CD4-positive, alpha-beta T cell (primary cell): ENCODE measurements around the gene ST6GAL1. TPM values are rescaled to one million over a fixed set of nuclear protein-coding genes. Genes with fewer than 3 reads are reported as not detected.
A peak's percentile ranks its signal among the peaks of the same experiment; 100 is the strongest.

Experiments used
- ATAC-seq: fragments of 200-7000 bp; cut with Tn5 transposase; one replicate; pipeline ENCODE4 v1.10.0; 2022; ENCODE audit warnings: mild to moderate bottlenecking; ENCODE audit not compliant: poor library complexity
- CTCF ChIA-PET: fragments of 350-600 bp; sonication (Branson Sonifier 250); formaldehyde crosslinking; loops from one replicate; lab custom pipeline; 2021; ENCODE audit warnings: antibody characterized with exemption, inconsistent platforms; lab: Charles Lee
- POLR2A ChIA-PET: fragments of 350-600 bp; sonication (Branson Sonifier 250); formaldehyde crosslinking; loops from one replicate; lab custom pipeline; 2021; ENCODE audit warnings: antibody characterized with exemption, inconsistent platforms; lab: Charles Lee
- DNase-seq, 14 experiments: peaks; one replicate each; pipeline ENCODE4 v3.0.0-alpha.2; 2013 to 2020; ENCODE audit warnings: mixed read lengths in 2 of 14
- H3K27ac ChIP-seq, 2 donors: one replicate each; pipeline versions ENCODE4 v1.5.1 to v1.7.0; 2013; ENCODE audit warnings: low read length in 2 of 2, low read depth in 1 of 2, mild to moderate bottlenecking in 1 of 2
- H3K27me3 ChIP-seq, 2 experiments: 1 replicate in 1 of 2; 2 replicates in 1 of 2; pipeline versions ENCODE4 v1.6.1 to v1.7.0; 2013; ENCODE audit warnings: low read length in 2 of 2, control low read depth in 1 of 2, mild to moderate bottlenecking in 1 of 2, moderate library complexity in 1 of 2; ENCODE audit not compliant: insufficient read depth in 2 of 2, control insufficient read depth in 1 of 2
- H3K36me3 ChIP-seq: one replicate; pipeline ENCODE4 v1.6.1; 2013; ENCODE audit warnings: low read length, control low read depth; ENCODE audit not compliant: insufficient read depth
- H3K4me1 ChIP-seq: one replicate; pipeline ENCODE4 v1.6.1; 2013; ENCODE audit warnings: low read length, control low read depth; ENCODE audit not compliant: insufficient read depth
- H3K4me3 ChIP-seq: one replicate; pipeline ENCODE4 v1.5.1; 2013; ENCODE audit warnings: mild to moderate bottlenecking, low read length, moderate library complexity
- H3K9me3 ChIP-seq, 2 experiments: 1 replicate in 1 of 2; 2 replicates in 1 of 2; pipeline versions ENCODE4 v1.6.1 to v1.7.0; 2013; ENCODE audit warnings: low read length in 2 of 2, mild to moderate bottlenecking in 2 of 2, control low read depth in 1 of 2, moderate library complexity in 1 of 2; ENCODE audit not compliant: control insufficient read depth in 1 of 2, insufficient read depth in 1 of 2
- H3K27ac Mint-ChIP-seq: one replicate; pipeline ENCODE4 v1.8.0; 2020; ENCODE audit warnings: mixed read lengths
- H3K27me3 Mint-ChIP-seq: one replicate; pipeline ENCODE4 v1.8.0; 2021; ENCODE audit warnings: mixed read lengths
- H3K36me3 Mint-ChIP-seq: one replicate; pipeline ENCODE4 v1.8.0; 2021; ENCODE audit warnings: low read depth, mixed read lengths
- H3K4me1 Mint-ChIP-seq: one replicate; pipeline ENCODE4 v1.8.0; 2021; ENCODE audit warnings: low read depth, mixed read lengths
- H3K4me3 Mint-ChIP-seq: one replicate; pipeline ENCODE4 v1.8.0; 2020; ENCODE audit warnings: mild to moderate bottlenecking, mixed read lengths
- H3K9me3 Mint-ChIP-seq: one replicate; pipeline ENCODE4 v1.8.0; 2020; ENCODE audit warnings: mixed read lengths
- intact Hi-C, 2 experiments: fragments of 100-400 bp; cut with DNase I in 1 of 2; cut with micrococcal nuclease in 1 of 2; formaldehyde crosslinking; loops; one replicate each; pipeline versions ENCODE4 v1.15.1 to v1.9.0; 2023 to 2025; cut with DNase I, micrococcal nuclease
- total RNA-seq, 174 experiments: library from RNA in 2 of 174; stranded (reverse) in 2 of 174; gene quantifications; one replicate each; pipeline ENCODE4 v1.2.3 and lab custom pipeline; 2021 to 2026
- TF ChIP-seq, protein P1 (sequence below): fragments of 200-600 bp; IDR thresholded peaks from one replicate; pipeline ENCODE4 v1.8.0; 2022; ENCODE audit warnings: antibody characterized with exemption, mild to moderate bottlenecking

ST6GAL1 gene
- total RNA-seq, 2 experiments from 2014 or later, result 27.6 to 29.1 TPM

DNA sequence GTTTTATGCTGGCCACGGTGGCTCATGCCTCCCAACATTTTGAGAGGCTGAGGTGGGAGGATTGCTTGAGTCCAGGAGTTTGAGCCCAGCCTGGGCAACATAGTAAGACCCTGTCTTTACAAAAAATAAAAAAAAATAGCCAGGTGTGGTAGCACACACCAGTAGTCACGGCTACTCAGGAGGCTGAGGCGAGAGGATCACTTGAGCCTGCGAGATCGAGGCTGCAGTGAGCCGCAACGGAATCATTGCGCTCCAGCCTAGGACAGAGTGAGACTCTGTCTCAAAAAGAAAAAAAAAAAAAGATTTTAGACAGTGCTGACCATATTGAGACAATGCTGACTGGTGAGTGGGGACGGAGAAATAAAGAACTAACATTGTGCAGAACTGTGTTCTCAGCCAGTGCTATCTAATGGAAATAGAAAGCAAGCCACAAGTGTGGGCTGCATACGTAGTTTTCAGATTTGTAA, 67.2 kb downstream of the ST6GAL1 start:
- intact Hi-C loops, result no loop called here
- Mint-ChIP-seq H3K27ac (peak overlapping the region; percentile 32), H3K9me3 (no peaks in the 10 kb centered on the region), H3K4me3 (no peak overlapping the region), H3K27me3 (no peaks in the 10 kb centered on the region), H3K4me1 (peaks cover 59% of the 10 kb centered on the region), H3K36me3 (peaks cover 51% of the 10 kb centered on the region)
- Histone ChIP-seq H3K27ac (no peak overlapping the region), H3K4me3 (no peak overlapping the region), H3K36me3 (peaks cover 37% of the 10 kb centered on the region), H3K27me3 (no peaks in the 10 kb centered on the region), H3K4me1 (peaks cover 26% of the 10 kb centered on the region), H3K9me3 (no peaks in the 10 kb centered on the region)
- ChIA-PET CTCF (no interaction called here), POLR2A (no interaction called here)
- TF ChIP-seq, protein P1, sequence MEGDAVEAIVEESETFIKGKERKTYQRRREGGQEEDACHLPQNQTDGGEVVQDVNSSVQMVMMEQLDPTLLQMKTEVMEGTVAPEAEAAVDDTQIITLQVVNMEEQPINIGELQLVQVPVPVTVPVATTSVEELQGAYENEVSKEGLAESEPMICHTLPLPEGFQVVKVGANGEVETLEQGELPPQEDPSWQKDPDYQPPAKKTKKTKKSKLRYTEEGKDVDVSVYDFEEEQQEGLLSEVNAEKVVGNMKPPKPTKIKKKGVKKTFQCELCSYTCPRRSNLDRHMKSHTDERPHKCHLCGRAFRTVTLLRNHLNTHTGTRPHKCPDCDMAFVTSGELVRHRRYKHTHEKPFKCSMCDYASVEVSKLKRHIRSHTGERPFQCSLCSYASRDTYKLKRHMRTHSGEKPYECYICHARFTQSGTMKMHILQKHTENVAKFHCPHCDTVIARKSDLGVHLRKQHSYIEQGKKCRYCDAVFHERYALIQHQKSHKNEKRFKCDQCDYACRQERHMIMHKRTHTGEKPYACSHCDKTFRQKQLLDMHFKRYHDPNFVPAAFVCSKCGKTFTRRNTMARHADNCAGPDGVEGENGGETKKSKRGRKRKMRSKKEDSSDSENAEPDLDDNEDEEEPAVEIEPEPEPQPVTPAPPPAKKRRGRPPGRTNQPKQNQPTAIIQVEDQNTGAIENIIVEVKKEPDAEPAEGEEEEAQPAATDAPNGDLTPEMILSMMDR, result no peak
- DNase-seq (no peak), ATAC-seq (no peak)

DNA sequence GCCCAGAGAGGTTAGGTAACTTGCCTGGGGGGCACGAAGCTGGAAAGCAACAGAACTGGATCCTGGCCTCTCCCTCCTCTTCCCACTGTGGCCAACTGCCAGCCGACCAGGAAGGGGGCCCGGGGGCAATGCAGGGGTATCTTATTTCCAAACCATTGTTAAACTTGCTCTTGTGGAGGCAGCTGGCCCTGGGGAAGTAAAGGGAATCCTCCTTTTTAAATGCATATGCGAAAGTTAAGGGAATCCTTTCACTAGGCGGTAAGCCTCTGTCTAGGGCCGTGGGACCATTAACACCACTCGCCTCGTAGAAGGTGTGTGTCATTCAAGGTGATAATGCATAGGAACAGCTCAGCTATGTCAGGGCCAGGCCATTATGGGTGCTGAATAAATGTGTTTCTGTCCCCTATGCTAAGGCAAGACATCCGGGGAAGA, 68.6 kb downstream of the ST6GAL1 start:
- H3K4me3 ChIP-seq, result no peak overlapping the region
- DNase-seq (no peak), ATAC-seq (no peak)
- Mint-ChIP-seq H3K4me1 (peaks cover 65% of the 10 kb centered on the region), H3K9me3 (no peaks in the 10 kb centered on the region), H3K27me3 (no peaks in the 10 kb centered on the region), H3K4me3 (no peak overlapping the region), H3K36me3 (peaks cover 43% of the 10 kb centered on the region), H3K27ac (no peak overlapping the region)
- ChIA-PET CTCF (no interaction called here), POLR2A (interaction anchor here (1.1 kb wide), 1 partner anchor 9 kb away, joined by 3 read pairs; no protein-coding TSS in a partner anchor)
- peaks cover 26% of the 10 kb centered on the region for H3K36me3 ChIP-seq
- no peaks in the 10 kb centered on the region for H3K9me3 ChIP-seq
- no peaks in the 10 kb centered on the region for H3K27me3 ChIP-seq
- intact Hi-C loops, result no loop called here
- TF ChIP-seq, protein P1, result no peak
- no peak overlapping the region for H3K27ac ChIP-seq
- H3K4me1 ChIP-seq, result peaks cover 27% of the 10 kb centered on the region

DNA sequence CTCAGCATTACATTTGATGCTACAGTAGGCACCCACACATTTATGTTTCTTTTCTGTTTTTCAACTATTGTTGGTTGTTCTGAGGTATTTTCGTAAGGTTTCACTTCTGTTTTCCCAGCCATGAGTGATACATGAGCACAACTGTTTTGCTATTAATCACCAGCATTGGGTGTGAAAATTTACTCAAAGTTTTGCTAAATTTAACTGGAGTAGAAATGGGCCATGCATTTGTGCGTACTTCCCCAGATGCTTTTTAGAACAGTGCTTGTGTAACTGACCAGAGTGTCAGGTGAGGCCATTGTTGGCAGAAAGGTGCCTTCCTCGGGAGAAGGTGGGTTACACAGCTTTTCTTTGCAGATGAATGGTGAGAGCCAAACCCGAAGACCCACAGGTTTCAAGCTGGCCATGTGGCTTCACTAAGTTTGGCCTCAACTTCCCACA, 70.4 kb downstream of the ST6GAL1 start:
- Histone ChIP-seq H3K4me3 (no peak overlapping the region), H3K27me3 (no peaks in the 10 kb centered on the region), H3K27ac (peak overlapping the region in 1 of 2 donors; percentile 18), H3K4me1 (peaks cover 40% of the 10 kb centered on the region), H3K9me3 (no peaks in the 10 kb centered on the region), H3K36me3 (peaks cover 24% of the 10 kb centered on the region)
- H3K27me3 Mint-ChIP-seq, result no peaks in the 10 kb centered on the region
- peak overlapping the region; percentile 11 for H3K4me3 Mint-ChIP-seq
- peaks cover 74% of the 10 kb centered on the region for H3K4me1 Mint-ChIP-seq
- H3K36me3 Mint-ChIP-seq, result peaks cover 50% of the 10 kb centered on the region
- H3K27ac Mint-ChIP-seq, result peak overlapping the region; percentile 72
- POLR2A ChIA-PET, result interaction anchor here (0.8 kb wide), 1 partner anchor 1063 kb away, joined by 3 read pairs; no protein-coding TSS in a partner anchor
- intact Hi-C loops, result loop anchor here (2.0 to 5.0 kb wide), 2 partner anchors 24 to 42 kb away; no protein-coding TSS in a partner anchor
- CTCF ChIA-PET, result no interaction called here
- DNase-seq, result peak in 3 of 14 experiments; percentile 36 to 47 (median 39)
- no peak for ATAC-seq
- no peaks in the 10 kb centered on the region for H3K9me3 Mint-ChIP-seq
- TF ChIP-seq, protein P1, result no peak
